Epithelial cell of umbilical artery (primary cell): ENCODE data around the gene SPATA33. TPM values are rescaled to one million over a fixed set of nuclear protein-coding genes. Genes with fewer than 3 reads are reported as not detected.

ENCODE experiments used
- total RNA-seq: library from RNA; depleted of rRNA; stranded (reverse); fragments of >200 nt; gene quantifications from 2 replicates; pipeline ENCODE4 v1.2.3, GENCODE V29; 2014

SPATA33 gene
- total RNA-seq, result 1.9 and 3.5 TPM in 2 replicates

GRCh38 chr16:89657442-89658220 lies at the start of gene SPATA33, which contains the start of gene CHMP1A:
SPATA33 (plus strand) TSS chr16:89657836; CDS start chr16:89657912, 76 bp downstream.
CHMP1A (minus strand) TSS chr16:89657708; CDS start chr16:89657588, 120 bp downstream.

GRCh38 chr16:89613231-89613953 lies 44.2 kb upstream of the SPATA33 start, which contains the start of gene DPEP1:
DPEP1 (plus strand) TSS chr16:89613642; CDS start chr16:89630411, 16,769 bp downstream.

GRCh38 chr16:89686520-89687091 lies 29.0 kb downstream of the SPATA33 start, which contains the start of gene CDK10:
CDK10 (plus strand) TSS chr16:89686689; CDS start chr16:89686711, 22 bp downstream.

GRCh38 chr16:89701425-89702406 lies 44.1 kb downstream of the SPATA33 start, which contains the start of gene SPATA2L:
SPATA2L (minus strand) TSS chr16:89701705; CDS start chr16:89701232, 473 bp downstream.

Other genes with a start within 250 kb of the SPATA33 start
- 35.7 and 71.6 TPM in 2 replicates for gene ANKRD11, start 167.3 kb upstream of the SPATA33 start, total RNA-seq
- gene SPG7, start 149.4 kb upstream of the SPATA33 start, total RNA-seq, result 88.0 and 108 TPM in 2 replicates
- 2,820 and 4,525 TPM in 2 replicates for gene RPL13, start 97.2 kb upstream of the SPATA33 start, total RNA-seq
- 3.2 and 9.7 TPM in 2 replicates for gene CPNE7, start 82.1 kb upstream of the SPATA33 start, total RNA-seq
- 0.61 TPM in 1 of 2 replicates, not detected in the other for gene DPEP1, start 44.2 kb upstream of the SPATA33 start, total RNA-seq
- gene CHMP1A, start 128 bp upstream of the SPATA33 start, total RNA-seq, result 102 and 114 TPM in 2 replicates
- gene CDK10, start 28.9 kb downstream of the SPATA33 start, total RNA-seq, result 44.2 and 57.1 TPM in 2 replicates
- 20.2 and 21.1 TPM in 2 replicates for gene SPATA2L, start 43.9 kb downstream of the SPATA33 start, total RNA-seq
- gene VPS9D1, start 63.1 kb downstream of the SPATA33 start, total RNA-seq, result 3.0 and 4.9 TPM in 2 replicates
- 22.4 and 26.3 TPM in 2 replicates for gene ZNF276, start 63.7 kb downstream of the SPATA33 start, total RNA-seq
- gene FANCA, start 158.8 kb downstream of the SPATA33 start, total RNA-seq, result 18.5 and 28.3 TPM in 2 replicates
- 0.32 and 0.91 TPM in 2 replicates for gene SPIRE2, start 170.6 kb downstream of the SPATA33 start, total RNA-seq
- gene TCF25, start 215.8 kb downstream of the SPATA33 start, total RNA-seq, result 146 and 191 TPM in 2 replicates